GM12878 (cell line): ENCODE measurements around the gene CTCFL. TPM values are rescaled to one million over a fixed set of nuclear protein-coding genes. Genes with fewer than 3 reads are reported as not detected.

Experiments used
- ATAC-seq: fragments of 200-7000 bp; cut with Tn5 transposase; 3 replicates; pipeline ENCODE4 v1.9.1; 2020; ENCODE audit warnings: mild to moderate bottlenecking, moderate library complexity
- BruUV-seq: library from RNA; stranded (reverse); fragments of 400-500 nt; replicated peaks from 2 replicates; lab custom pipeline; 2021; lab: Mats Ljungman, UMichigan
- CTCF ChIA-PET: fragments of 300-600 bp; sonication (Branson Sonifier 250); formaldehyde crosslinking; extraction: SDS; loops from one replicate; lab custom pipeline; 2021; ENCODE audit warnings: inconsistent platforms; lab: Yijun Ruan, JAX
- POLR2A ChIA-PET: fragments of 350-600 bp; formaldehyde crosslinking; extraction: SDS; loops from one replicate; lab custom pipeline; 2021; ENCODE audit warnings: inconsistent platforms; lab: Charles Lee
- RAD21 ChIA-PET: fragments of 300-600 bp; sonication (Branson Sonifier 250); formaldehyde crosslinking; loops from one replicate; lab custom pipeline; 2023; ENCODE audit warnings: antibody characterized with exemption; ENCODE audit not compliant: unreplicated experiment; lab: Charles Lee
- SMC1A ChIA-PET: fragments of 300-600 bp; sonication (Branson Sonifier 250); formaldehyde crosslinking; loops from one replicate; lab custom pipeline; 2023; ENCODE audit not compliant: unreplicated experiment, uncharacterized antibody; lab: Charles Lee
- DNase-seq: peaks from one replicate; pipeline ENCODE4 v3.0.0-alpha.2; 2011; ENCODE audit warnings: low read depth, low spot score
- FAIRE-seq: peaks from 3 replicates; lab custom pipeline; 2011; peaks lifted over from hg19 to GRCh38; lab: Jason Lieb, UNC
- H2AFZ ChIP-seq: 2 replicates; pipeline ENCODE4 v1.6.0; 2011; ENCODE audit warnings: low read depth, low read length, control low read depth; ENCODE audit not compliant: control insufficient read depth
- H3K27ac ChIP-seq: 2 replicates; pipeline ENCODE4 v1.5.1; 2011; ENCODE audit warnings: control low read depth; ENCODE audit not compliant: control insufficient read depth, insufficient read depth
- H3K27me3 ChIP-seq, 2 experiments: replicated peaks in 1 of 2; 2 replicates each; pipeline versions ENCODE4 v1.6.0 to v1.6.1; 2011; ENCODE audit warnings: low read length in 1 of 2; ENCODE audit not compliant: control insufficient read depth in 2 of 2, insufficient read depth in 2 of 2
- H3K36me3 ChIP-seq, 2 experiments: 2 replicates each; pipeline ENCODE4 v1.5.1; 2011; ENCODE audit warnings: low read length in 1 of 2; ENCODE audit not compliant: control insufficient read depth in 2 of 2, insufficient read depth in 2 of 2
- H3K4me1 ChIP-seq: 2 replicates; pipeline ENCODE4 v1.6.1; 2011; ENCODE audit warnings: mild to moderate bottlenecking, low read length, moderate library complexity, mixed read lengths; ENCODE audit not compliant: control insufficient read depth, insufficient read depth
- H3K4me2 ChIP-seq: 2 replicates; pipeline ENCODE4 v1.6.0; 2011; ENCODE audit warnings: control low read depth; ENCODE audit not compliant: control insufficient read depth, insufficient read depth
- H3K4me3 ChIP-seq: fragments of 200-600 bp; sonication (generic); 2 replicates; pipeline ENCODE4 v1.5.1; 2016
- H3K79me2 ChIP-seq: 2 replicates; pipeline ENCODE4 v1.6.0; 2011; ENCODE audit warnings: low read length; ENCODE audit not compliant: control insufficient read depth, insufficient read depth
- H3K9ac ChIP-seq: 2 replicates; pipeline ENCODE4 v1.8.0; 2011; ENCODE audit warnings: low read length, control low read depth, mixed read lengths; ENCODE audit not compliant: control insufficient read depth, insufficient read depth
- H3K9me3 ChIP-seq: replicated peaks from 3 replicates; pipeline ENCODE4 v1.5.1; 2011; ENCODE audit warnings: mild to moderate bottlenecking, low read length; ENCODE audit not compliant: control insufficient read depth, insufficient read depth
- H4K20me1 ChIP-seq: 2 replicates; pipeline ENCODE4 v1.6.0; 2011; ENCODE audit not compliant: control insufficient read depth, insufficient read depth
- BHLHE40 ChIP-seq, 2 experiments: fragments of 450-650 bp in 1 of 2; IDR thresholded peaks; 2 replicates each; pipeline ENCODE4 v1.6.1; 2011 to 2017; ENCODE audit warnings: low read depth in 2 of 2, borderline replicate concordance in 1 of 2, improper control_type of control experiment in 1 of 2, low read length in 1 of 2, mild to moderate bottlenecking in 1 of 2
- CREM ChIP-seq: IDR thresholded peaks from 2 replicates; pipeline ENCODE4 v1.6.1; 2014; ENCODE audit warnings: antibody characterized with exemption, low read depth
- MTA2 ChIP-seq: fragments of 450-650 bp; IDR thresholded peaks from 2 replicates; pipeline ENCODE4 v1.6.1; 2016; ENCODE audit warnings: low read depth, mild to moderate bottlenecking, moderate library complexity
- MTA3 ChIP-seq: IDR thresholded peaks from 2 replicates; pipeline ENCODE4 v1.6.1; 2012; ENCODE audit warnings: low read length, inconsistent platforms, borderline replicate concordance
- SMAD1 ChIP-seq: fragments of 450-650 bp; IDR thresholded peaks from 2 replicates; pipeline ENCODE4 v1.6.1; 2018; ENCODE audit warnings: mild to moderate bottlenecking, low read depth; ENCODE audit not compliant: partially characterized antibody
- STAT3 ChIP-seq: IDR thresholded peaks from 2 replicates; pipeline ENCODE4 v1.6.1; 2011; ENCODE audit warnings: low read depth, low read length, improper control_type of control experiment
- WGBS: methylation state at CpG from one replicate; pipeline ENCODE4 v1.1.6; 2016; ENCODE audit warnings: low lambda C conversion rate; ENCODE audit not compliant: insufficient replicate concordance, insufficient coverage; ENCODE audit errors: missing lambda C conversion rate; 5-methylcytosine and 5-hydroxymethylcytosine counted together
- in situ Hi-C: fragments of 300-500 bp; cut with MboI; formaldehyde crosslinking; loops from 9 replicates; pipeline ENCODE4 v1.14.3; 2018; ENCODE audit warnings: mixed read lengths
- intact Hi-C: fragments of 100-400 bp; cut with micrococcal nuclease; formaldehyde crosslinking; loops from one replicate; pipeline ENCODE4 v1.14.2; 2022; ENCODE audit not compliant: unreplicated experiment
- polyA plus RNA-seq, 11 experiments: library from polyadenylated mRNA; depleted of rRNA in 4 of 11; unstranded in 6 of 11; stranded (reverse) in 5 of 11; fragments of >200 nt; fragmentation: Nextera tagmentation in 4 of 11; fragmentation: Illumina TruSeq in 1 of 11; extraction: Ambion mirVana in 4 of 11; extraction: Trizol in 1 of 11; gene quantifications; 1 replicate in 1 of 11; 2 replicates in 10 of 11; pipeline versions ENCODE4 v1.2.1 to v1.2.3, GENCODE V29; 2011 to 2016; ENCODE audit warnings: inconsistent platforms in 2 of 11, missing spikeins in 2 of 11, low read depth in 1 of 11
- total RNA-seq, 4 experiments: library from RNA; depleted of rRNA in 3 of 4; stranded (reverse); fragments of >200 nt in 3 of 4; fragmentation: Illumina TruSeq in 1 of 4; extraction: Trizol in 1 of 4; gene quantifications; 2 replicates each; pipeline versions ENCODE4 v1.2.1 to v1.2.3, GENCODE V29; 2013 to 2021
- TF ChIP-seq, protein P1 (sequence below): fragments of 450-650 bp; conservative IDR thresholded peaks from 2 replicates; pipeline ENCODE4 v1.6.1; 2017; ENCODE audit warnings: mild to moderate bottlenecking, moderate library complexity

CTCFL gene
- total and polyA plus RNA-seq, 10 of the 15 experiments (the other 5 are each of a cell fraction or from before 2014, with no cell fraction given), result 0.06 to 0.20 (median 0.11) TPM; not detected in 4

DNA sequence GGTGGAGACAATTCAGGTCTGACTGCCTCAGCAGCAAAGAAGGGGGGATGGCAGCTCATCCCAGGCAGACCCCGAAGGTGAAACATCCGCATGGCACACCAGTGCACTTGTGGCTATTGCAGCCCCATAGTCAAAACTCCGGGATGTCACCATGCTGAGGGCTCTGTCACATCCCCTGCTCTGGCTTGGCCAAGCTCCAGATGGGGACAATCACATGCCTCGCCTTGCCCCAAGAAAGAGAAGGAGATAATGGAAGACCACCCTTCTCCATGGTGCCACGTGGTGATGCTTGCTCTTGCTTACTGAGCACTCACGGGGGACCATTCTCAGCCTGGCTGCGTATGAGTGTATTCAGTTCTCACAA, 73.5 kb downstream of the CTCFL start:
- DNase-seq, result no peak
- H3K9me3 ChIP-seq, result no peaks in the 10 kb centered on the region
- intact Hi-C loops, result no loop called here
- no peaks in the 10 kb centered on the region for H3K79me2 ChIP-seq
- ATAC-seq, result no peak
- peak overlapping the region; percentile 49 for H3K27ac ChIP-seq
- no peaks in the 10 kb centered on the region for H3K27me3 ChIP-seq
- BruUV-seq, result no TSS peak
- H3K4me2 ChIP-seq, result peak overlapping the region; percentile 86
- peak overlapping the region; percentile 66; the same call in 1 of the 2 replicates for H2AFZ ChIP-seq
- 97% methylated on average over 7 of the region's 7 CpGs for WGBS
- ChIA-PET CTCF (interaction anchor here (1.1 to 2.5 kb wide), 4 partner anchors 16 to 71 kb away, joined by 3 to 8 read pairs (median 6); no protein-coding TSS in a partner anchor), SMC1A (interaction anchor here (0.6 to 0.8 kb wide), 2 partner anchors 19 to 533 kb away, joined by 3 to 4 read pairs; no protein-coding TSS in a partner anchor), POLR2A (interaction anchor here (1.6 kb wide), 1 partner anchor 19 kb away, joined by 4 read pairs; no protein-coding TSS in a partner anchor), RAD21 (interaction anchor here (1.8 kb wide), 1 partner anchor 39 kb away, joined by 4 read pairs; no protein-coding TSS in a partner anchor)
- in situ Hi-C loops, result no loop called here
- TF ChIP-seq SMAD1 (no peak), STAT3 (no peak), CREM (no peak)
- no peaks in the 10 kb centered on the region for H3K36me3 ChIP-seq
- H3K4me3 ChIP-seq, result no peak overlapping the region
- peak overlapping the region; percentile 1 for H3K9ac ChIP-seq
- peak; percentile 71 for FAIRE-seq
- peaks cover 27% of the 10 kb centered on the region for H3K4me1 ChIP-seq
- H4K20me1 ChIP-seq, result no peaks in the 10 kb centered on the region

DNA sequence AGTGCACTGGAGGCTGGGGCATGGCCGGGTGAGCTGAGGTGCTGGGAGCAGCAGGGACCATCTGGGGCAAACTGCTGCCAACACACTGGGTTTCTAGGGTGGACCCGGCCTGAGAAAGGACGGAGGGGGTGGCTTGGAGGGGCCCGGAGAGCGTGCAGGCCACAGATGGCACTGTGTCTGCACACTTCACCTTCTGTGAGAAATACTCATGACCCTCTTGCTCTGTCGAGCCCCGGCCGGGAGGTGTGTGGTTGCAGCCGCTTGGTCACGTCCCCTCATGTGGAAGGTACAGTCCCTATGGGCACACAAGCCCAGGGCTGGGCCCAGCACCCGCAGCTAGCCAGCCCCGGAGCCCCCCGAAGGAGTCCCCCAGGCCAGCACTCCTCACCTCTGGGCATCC, 74.0 kb downstream of the CTCFL start:
- ChIA-PET SMC1A (interaction anchor here (0.6 to 1.1 kb wide), 3 partner anchors 19 to 533 kb away, joined by 3 to 4 read pairs (median 3); no protein-coding TSS in a partner anchor), POLR2A (interaction anchor here (0.8 to 1.6 kb wide), 2 partner anchors 19 to 43 kb away, joined by 3 to 4 read pairs; no protein-coding TSS in a partner anchor), RAD21 (interaction anchor here (0.6 to 1.8 kb wide), 4 partner anchors 10 to 58 kb away, joined by 3 to 8 read pairs (median 4); no protein-coding TSS in a partner anchor), CTCF (interaction anchor here (1.1 to 2.5 kb wide), 4 partner anchors 15 to 71 kb away, joined by 3 to 8 read pairs (median 6); no protein-coding TSS in a partner anchor)
- intact Hi-C loops (no loop called here), in situ Hi-C loops (no loop called here)
- Histone ChIP-seq H3K9ac (peak overlapping the region; percentile 1), H3K79me2 (no peaks in the 10 kb centered on the region), H3K4me1 (peaks cover 27% of the 10 kb centered on the region), H3K4me2 (peak overlapping the region; percentile 86), H3K9me3 (no peaks in the 10 kb centered on the region; the same call in 1 of the 3 replicates), H3K36me3 (no peaks in the 10 kb centered on the region), H4K20me1 (no peaks in the 10 kb centered on the region), H3K27me3 (no peaks in the 10 kb centered on the region), H3K4me3 (peak overlapping the region; percentile 39; the same call in 1 of the 2 replicates), H2AFZ (peak overlapping the region; percentile 12; the same call in 1 of the 2 replicates), H3K27ac (peak overlapping the region; percentile 49)
- ATAC-seq, result peak; percentile 67
- no peak for FAIRE-seq
- no peak for DNase-seq
- WGBS, result 44% methylated on average over 13 of the region's 13 CpGs
- no TSS peak for BruUV-seq
- TF ChIP-seq BHLHE40 (IDR thresholded peaks at IDR 0.05; ENCODE audit: borderline replicate concordance in 1 of 2, low read depth in 2 of 2, low read length in 1 of 2) (peak in 1 of 2 experiments; percentile 42; a peak in 1 of 4 replicates), MTA3 (0 out of 2 replicates have a peak, but pooled peaks have one; percentile 8), MTA2 (0 out of 2 replicates have a peak, but pooled peaks have one; percentile 0)
- TF ChIP-seq, protein P1, sequence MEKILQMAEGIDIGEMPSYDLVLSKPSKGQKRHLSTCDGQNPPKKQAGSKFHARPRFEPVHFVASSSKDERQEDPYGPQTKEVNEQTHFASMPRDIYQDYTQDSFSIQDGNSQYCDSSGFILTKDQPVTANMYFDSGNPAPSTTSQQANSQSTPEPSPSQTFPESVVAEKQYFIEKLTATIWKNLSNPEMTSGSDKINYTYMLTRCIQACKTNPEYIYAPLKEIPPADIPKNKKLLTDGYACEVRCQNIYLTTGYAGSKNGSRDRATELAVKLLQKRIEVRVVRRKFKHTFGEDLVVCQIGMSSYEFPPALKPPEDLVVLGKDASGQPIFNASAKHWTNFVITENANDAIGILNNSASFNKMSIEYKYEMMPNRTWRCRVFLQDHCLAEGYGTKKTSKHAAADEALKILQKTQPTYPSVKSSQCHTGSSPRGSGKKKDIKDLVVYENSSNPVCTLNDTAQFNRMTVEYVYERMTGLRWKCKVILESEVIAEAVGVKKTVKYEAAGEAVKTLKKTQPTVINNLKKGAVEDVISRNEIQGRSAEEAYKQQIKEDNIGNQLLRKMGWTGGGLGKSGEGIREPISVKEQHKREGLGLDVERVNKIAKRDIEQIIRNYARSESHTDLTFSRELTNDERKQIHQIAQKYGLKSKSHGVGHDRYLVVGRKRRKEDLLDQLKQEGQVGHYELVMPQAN, result no peak
